ENCODE measurements around the gene NGB.

- no peak for TF ChIP-seq CTCF (IDR thresholded peaks at IDR 0.05; ENCODE audit: poor library complexity)
- no peak for TF ChIP-seq EZH2 (IDR thresholded peaks at IDR 0.05; ENCODE audit: borderline replicate concordance)
These were observed 4.7 kb downstream of the NGB start for GRCh38 chr14:77266336-77266735.
